A549 treated with ZK216348 at 1 μM for 4 hours (cell line): ENCODE measurements around the gene HFM1. TPM values are rescaled to one million over a fixed set of nuclear protein-coding genes. Genes with fewer than 3 reads are reported as not detected.

Experiments used
- total RNA-seq: library from RNA; stranded (reverse); fragments of 200-300 nt; extraction: Qiagen RNA extraction; gene quantifications from 5 replicates; pipeline ENCODE4 v1.2.3, GENCODE V29; 2022; ENCODE audit warnings: low read depth

HFM1 gene, protein sequence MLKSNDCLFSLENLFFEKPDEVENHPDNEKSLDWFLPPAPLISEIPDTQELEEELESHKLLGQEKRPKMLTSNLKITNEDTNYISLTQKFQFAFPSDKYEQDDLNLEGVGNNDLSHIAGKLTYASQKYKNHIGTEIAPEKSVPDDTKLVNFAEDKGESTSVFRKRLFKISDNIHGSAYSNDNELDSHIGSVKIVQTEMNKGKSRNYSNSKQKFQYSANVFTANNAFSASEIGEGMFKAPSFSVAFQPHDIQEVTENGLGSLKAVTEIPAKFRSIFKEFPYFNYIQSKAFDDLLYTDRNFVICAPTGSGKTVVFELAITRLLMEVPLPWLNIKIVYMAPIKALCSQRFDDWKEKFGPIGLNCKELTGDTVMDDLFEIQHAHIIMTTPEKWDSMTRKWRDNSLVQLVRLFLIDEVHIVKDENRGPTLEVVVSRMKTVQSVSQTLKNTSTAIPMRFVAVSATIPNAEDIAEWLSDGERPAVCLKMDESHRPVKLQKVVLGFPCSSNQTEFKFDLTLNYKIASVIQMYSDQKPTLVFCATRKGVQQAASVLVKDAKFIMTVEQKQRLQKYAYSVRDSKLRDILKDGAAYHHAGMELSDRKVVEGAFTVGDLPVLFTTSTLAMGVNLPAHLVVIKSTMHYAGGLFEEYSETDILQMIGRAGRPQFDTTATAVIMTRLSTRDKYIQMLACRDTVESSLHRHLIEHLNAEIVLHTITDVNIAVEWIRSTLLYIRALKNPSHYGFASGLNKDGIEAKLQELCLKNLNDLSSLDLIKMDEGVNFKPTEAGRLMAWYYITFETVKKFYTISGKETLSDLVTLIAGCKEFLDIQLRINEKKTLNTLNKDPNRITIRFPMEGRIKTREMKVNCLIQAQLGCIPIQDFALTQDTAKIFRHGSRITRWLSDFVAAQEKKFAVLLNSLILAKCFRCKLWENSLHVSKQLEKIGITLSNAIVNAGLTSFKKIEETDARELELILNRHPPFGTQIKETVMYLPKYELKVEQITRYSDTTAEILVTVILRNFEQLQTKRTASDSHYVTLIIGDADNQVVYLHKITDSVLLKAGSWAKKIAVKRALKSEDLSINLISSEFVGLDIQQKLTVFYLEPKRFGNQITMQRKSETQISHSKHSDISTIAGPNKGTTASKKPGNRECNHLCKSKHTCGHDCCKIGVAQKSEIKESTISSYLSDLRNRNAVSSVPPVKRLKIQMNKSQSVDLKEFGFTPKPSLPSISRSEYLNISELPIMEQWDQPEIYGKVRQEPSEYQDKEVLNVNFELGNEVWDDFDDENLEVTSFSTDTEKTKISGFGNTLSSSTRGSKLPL (N-terminal part only)
- not detected in 5 replicates for total RNA-seq

DNA sequence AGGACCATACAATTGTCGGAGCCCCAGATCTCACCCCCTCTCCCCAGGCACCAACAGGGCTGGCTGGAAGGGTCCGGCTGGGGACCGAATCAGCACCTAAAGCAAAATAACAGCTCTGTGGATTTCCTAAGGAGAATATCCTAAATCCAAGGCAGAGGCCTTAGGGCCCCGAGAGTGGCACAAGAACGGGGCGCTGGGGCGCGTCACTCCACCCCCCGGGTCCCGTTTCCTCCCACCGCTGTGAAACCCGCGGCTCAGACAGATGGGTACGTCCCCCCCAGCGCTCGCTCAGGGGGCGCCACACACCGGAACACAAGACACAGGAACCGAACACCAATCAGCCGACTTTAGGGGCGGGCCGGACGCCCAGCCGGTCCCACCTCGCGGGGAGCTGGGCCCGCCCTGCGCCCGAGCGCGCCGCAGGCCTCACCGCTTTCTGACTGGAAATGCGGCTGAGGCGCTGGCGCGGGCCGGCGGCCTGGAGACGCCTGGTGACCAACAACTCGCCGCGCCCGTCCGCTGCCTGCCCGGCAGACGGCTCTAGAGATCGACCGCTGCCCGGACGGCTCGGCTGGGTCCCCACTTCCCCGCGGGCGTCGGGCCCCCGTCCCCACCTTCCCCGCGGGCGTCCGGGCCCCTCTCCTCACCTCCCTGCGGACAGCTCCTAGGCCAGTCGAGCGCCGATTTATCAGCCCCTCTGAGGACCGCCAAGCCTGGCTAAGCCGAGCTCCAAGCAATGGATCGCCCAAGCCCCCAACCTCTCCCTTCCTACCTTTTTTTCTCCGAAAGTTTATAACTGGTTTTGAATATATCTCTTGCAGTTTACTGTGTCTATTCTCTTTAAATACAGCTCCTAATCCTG, at the start of gene HFM1:
TSS of gene HFM1 (minus strand) at position 687 of the 862 bp plus-strand sequence. CDS start 3,755 bp downstream, outside the sequence.

Other genes with a start within 250 kb of the HFM1 start
- gene CDC7, start 96.0 kb upstream of the HFM1 start, total RNA-seq, result 5.0 to 6.5 TPM (median 5.7 TPM) in 5 replicates